ENCODE data around the gene IL13.

The IL13 gene

DNA sequence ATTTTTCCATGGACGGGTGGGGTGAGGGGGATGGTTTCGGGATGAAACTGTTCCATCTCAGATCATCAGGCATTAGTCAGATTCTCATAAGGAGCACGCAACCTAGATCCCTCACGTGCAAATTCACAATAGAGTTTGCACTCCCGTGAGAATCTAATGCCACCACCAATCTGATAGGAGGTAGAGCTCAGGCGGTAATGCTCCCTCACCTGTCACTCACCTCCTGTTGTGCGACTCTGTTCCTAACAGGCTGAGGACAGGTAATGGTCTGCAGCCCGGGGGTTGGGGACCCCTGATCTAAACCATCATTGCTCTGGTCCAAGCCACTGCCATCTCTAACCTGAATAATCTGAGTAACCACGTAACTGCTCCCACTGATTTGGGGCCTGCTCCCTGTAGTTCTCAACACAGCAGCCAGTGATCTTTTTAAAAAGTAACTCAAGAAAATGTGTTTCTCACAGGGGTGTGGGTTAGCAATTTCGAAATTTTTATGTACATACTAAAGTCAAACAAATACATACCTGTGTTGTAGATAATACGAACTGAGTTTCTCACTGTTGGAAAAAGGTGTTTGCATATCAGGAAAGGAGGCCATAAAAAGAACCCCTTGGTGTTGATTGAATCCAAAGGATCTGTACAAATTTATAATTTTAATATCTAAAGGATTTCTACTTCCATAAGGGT, 11.2 kb upstream of the IL13 start:
- H3K4me3 Mint-ChIP-seq = no peak overlapping the region
- no peak overlapping the region for H3K27ac Mint-ChIP-seq
- H3K36me3 Mint-ChIP-seq = peaks cover 16% of the 10 kb centered on the region
- no peaks in the 10 kb centered on the region for H3K4me1 Mint-ChIP-seq
- H3K9me3 Mint-ChIP-seq = peaks cover 14% of the 10 kb centered on the region
- H3K27me3 Mint-ChIP-seq = no peaks in the 10 kb centered on the region

DNA sequence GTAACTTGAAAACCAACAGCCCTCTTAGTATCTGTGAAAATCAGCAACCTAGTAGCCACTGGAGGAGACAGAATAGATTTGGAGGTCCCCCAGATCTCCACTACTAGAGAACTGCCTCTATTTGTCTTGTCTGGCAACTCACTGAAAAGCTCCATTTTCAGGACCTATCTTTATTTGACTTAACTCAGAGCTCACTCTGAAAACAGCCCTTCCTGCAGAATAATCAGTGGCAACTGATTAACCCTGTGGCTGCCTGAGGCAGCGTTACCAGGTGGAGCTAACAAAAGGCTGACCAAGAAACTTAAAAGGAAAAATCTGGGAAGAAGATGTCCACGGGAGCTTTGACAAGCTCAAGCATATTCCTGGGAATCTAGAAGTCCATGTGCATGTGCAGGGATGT, 10.5 kb upstream of the IL13 start:
- H3K9me3 Mint-ChIP-seq = peaks cover 14% of the 10 kb centered on the region
- no peak overlapping the region for H3K27ac Mint-ChIP-seq
- peaks cover 16% of the 10 kb centered on the region for H3K36me3 Mint-ChIP-seq
- no peaks in the 10 kb centered on the region for H3K4me1 Mint-ChIP-seq
- peaks cover 1% of the 10 kb centered on the region for H3K27me3 Mint-ChIP-seq
- H3K4me3 Mint-ChIP-seq = no peak overlapping the region

DNA sequence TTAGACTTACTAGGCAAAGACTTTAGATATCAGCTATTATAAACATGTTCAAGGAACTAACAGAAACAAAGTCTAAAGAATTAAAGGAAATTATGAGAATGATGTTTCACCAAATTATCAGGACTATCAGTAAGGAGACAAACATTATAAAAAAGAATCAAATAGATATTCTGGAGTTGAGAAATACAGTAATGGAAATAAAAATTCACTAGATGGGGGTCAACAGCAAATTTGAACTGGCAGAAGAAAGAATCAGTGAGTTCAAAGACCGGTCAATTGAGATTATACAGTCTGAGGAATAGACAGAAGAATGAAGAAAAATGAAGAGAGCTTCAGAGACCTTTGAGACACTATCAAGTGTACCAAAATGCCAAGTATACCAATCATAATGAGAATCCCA, 9.6 kb upstream of the IL13 start:
- no peak overlapping the region for H3K4me3 Mint-ChIP-seq
- no peaks in the 10 kb centered on the region for H3K4me1 Mint-ChIP-seq
- peaks cover 14% of the 10 kb centered on the region for H3K9me3 Mint-ChIP-seq
- H3K36me3 Mint-ChIP-seq = peaks cover 9% of the 10 kb centered on the region
- peaks cover 1% of the 10 kb centered on the region for H3K27me3 Mint-ChIP-seq
- no peak overlapping the region for H3K27ac Mint-ChIP-seq

DNA sequence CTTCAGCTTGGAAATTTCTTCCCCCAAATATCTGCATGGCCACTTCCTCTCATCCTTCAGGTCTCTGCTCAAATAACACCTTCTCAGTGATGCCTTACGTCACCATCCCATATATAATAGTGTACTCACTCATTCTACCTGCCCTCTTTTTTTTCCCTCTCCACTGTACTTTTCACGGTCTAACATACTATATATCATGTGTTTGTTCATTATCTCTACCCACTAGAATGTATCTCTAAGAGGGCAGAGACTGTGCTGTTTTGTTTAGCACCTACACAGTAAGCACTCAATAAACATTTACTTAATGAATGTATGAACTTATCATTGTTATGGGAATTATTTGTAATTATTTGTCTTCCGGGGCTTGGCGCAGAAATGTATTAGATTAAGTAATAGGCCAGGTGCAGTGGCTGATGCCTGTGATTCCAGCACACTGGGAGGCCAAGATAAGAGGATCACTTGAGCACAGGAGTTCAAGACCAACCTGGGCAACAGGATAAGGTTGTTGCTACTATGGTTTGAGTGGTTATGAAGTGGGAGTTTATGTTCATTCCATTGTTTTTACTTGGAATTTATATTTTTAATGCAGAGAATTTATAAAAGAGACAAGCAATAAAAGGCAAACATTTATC, 6.0 kb upstream of the IL13 start:
- Mint-ChIP-seq H3K27me3 (peaks cover 19% of the 10 kb centered on the region), H3K27ac (no peak overlapping the region), H3K36me3 (peaks cover 3% of the 10 kb centered on the region)

DNA sequence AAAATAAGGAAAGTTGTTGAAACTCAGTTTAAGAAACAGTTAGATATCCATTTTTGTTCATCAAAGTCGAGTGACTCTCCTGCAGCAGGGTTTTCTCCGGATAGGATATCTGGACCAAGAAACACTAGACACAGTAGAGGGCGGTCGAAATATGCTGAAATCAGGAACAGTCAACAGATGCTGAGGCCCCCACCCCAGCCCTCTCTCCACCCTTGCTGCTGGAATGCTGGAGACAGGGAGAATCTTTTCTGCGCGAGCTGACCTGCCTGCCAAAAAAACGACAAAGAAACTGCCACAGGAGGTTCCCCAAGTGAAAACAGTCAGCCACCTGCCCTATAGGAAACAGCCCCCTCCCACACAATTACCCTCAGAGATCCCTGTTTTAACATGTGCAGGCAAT, 4.3 kb upstream of the IL13 start:
- Mint-ChIP-seq H3K4me3 (no peak overlapping the region), H3K4me1 (peaks cover 5% of the 10 kb centered on the region), H3K27ac (no peak overlapping the region), H3K9me3 (peaks cover 5% of the 10 kb centered on the region), H3K36me3 (no peaks in the 10 kb centered on the region), H3K27me3 (peaks cover 26% of the 10 kb centered on the region)

More for the DNA sequence above, 6.0 kb upstream of the IL13 start:
- Mint-ChIP-seq H3K4me3 (no peak overlapping the region), H3K9me3 (peaks cover 14% of the 10 kb centered on the region), H3K4me1 (peaks cover 5% of the 10 kb centered on the region)

DNA sequence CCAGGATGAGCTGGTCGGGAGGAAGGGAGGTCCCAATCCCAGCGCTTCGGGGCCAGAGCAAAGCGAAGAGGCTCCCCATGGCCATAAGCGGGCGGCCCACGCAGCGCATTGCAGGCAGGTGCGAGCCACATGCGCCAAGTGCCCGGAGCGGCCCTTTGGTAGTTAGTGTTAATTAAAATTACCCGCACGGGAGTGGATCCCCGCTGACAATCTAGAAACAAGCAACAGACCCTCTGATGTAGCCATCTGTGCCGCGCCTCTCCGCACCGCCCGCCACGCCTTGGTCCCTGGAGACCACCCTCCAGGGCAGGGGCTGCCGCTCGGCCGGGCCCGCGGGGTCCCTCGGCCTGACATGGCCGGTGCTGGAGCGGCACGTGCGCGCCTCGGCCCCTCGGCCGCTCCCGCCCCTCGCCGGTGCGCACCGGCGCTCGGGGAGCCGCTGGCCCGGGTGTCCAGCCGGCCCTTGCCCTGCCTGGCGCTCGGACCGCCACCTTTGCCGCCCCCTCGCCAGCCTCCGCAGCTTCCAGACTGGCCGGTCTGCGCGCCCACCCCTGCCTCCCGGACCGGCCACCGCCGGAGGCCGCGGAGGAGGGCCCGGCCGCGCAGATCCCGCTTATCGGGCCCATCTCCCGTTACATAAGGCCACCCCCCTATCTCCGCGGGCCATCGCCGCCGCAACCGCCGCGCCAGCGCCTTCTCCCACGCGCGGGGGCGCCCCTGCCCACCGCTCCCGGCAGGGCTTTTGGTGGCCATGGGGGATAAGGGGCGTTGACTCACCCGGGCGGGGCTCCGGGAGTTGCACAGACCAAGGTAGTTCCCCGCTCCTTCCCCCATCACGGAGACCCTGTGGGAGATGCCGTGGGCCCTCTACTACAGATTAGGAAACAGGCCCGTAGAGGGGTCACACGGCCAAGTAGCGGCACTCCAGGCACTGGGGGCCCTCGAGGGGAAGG, 1.9 kb upstream of the IL13 start:
- no peak overlapping the region for H3K27ac Mint-ChIP-seq

DNA sequence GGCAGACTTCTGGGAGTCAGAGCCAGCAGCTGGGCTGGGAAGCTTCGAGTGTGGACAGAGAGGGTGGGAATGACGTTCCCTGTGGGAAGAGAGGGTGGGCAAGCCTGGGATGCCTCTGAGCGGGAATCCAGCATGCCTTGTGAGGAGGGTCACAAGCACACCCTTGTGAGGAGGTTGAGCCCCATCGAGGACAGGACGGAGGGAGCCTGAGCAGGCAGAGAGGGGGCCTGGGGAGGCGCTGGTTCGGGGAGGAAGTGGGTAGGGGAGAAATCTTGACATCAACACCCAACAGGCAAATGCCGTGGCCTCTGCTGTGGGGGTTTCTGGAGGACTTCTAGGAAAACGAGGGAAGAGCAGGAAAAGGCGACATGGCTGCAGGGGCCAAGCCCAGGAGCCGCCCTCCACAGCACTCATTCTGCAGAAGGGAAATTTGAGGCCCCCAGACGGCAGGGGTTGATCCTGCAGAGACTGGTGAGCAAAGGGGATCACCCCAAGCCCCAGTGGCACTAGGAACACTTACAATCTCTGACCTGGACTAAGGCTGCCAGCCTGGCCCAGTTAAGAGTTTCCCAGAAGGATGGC, 1.1 kb upstream of the IL13 start:
- no peaks in the 10 kb centered on the region for H3K9me3 Mint-ChIP-seq
- peak overlapping the region; percentile 54 for H3K4me3 Mint-ChIP-seq
- peaks cover 5% of the 10 kb centered on the region for H3K4me1 Mint-ChIP-seq
- no peaks in the 10 kb centered on the region for H3K36me3 Mint-ChIP-seq
- peaks cover 26% of the 10 kb centered on the region for H3K27me3 Mint-ChIP-seq
- no peak overlapping the region for H3K27ac Mint-ChIP-seq

More for the DNA sequence above, 1.9 kb upstream of the IL13 start:
- H3K4me3 Mint-ChIP-seq = peak overlapping the region; percentile 54
- no peaks in the 10 kb centered on the region for H3K9me3 Mint-ChIP-seq
- H3K4me1 Mint-ChIP-seq = peaks cover 5% of the 10 kb centered on the region
- H3K27me3 Mint-ChIP-seq = peaks cover 26% of the 10 kb centered on the region
- H3K36me3 Mint-ChIP-seq = no peaks in the 10 kb centered on the region

DNA sequence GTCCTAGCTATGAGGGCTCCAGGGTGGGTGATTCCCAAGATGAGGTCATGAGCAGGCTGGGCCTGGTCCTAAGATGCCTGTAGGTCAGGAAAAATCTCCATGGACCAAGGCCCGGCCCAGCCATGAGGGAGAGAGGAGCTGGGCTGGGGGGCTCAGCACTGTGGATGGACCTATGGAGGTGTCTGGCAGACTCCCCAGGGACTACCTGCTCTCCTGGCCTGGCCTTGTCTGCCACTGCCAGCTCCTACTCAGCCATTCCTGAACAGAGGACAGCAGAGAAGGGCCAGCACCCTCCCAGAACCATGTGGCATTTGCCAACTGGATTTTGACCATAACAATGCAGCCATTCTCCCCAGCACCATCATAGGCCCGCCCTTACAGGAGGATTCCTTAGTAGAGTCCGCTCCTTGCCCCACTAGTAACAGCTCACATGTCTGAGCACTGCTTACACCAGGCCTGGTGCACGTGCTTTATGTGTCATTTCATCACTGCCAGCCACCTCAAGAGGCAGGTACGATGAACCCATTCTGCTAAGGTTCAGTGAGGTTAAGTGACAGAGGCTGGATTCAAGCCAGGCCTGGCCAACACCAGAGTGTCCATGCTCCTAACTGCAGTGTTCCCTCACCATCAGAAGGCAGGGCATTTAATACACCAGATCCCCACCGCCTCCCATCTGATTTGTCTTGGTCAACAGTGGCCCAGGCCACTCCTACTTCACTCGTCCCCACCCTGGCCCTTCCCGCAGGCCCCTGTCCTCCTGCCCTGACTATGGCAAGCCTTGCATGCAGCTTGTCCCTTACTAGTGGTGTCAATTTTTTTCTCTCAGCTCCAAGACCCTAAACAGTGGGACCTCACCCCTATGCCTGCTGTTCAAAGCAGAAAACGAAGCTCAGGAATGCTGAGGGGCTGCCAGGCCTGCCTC, 669 bp downstream of the IL13 start:
- peaks cover 5% of the 10 kb centered on the region for H3K4me1 Mint-ChIP-seq
- H3K4me3 Mint-ChIP-seq = no peak overlapping the region

DNA sequence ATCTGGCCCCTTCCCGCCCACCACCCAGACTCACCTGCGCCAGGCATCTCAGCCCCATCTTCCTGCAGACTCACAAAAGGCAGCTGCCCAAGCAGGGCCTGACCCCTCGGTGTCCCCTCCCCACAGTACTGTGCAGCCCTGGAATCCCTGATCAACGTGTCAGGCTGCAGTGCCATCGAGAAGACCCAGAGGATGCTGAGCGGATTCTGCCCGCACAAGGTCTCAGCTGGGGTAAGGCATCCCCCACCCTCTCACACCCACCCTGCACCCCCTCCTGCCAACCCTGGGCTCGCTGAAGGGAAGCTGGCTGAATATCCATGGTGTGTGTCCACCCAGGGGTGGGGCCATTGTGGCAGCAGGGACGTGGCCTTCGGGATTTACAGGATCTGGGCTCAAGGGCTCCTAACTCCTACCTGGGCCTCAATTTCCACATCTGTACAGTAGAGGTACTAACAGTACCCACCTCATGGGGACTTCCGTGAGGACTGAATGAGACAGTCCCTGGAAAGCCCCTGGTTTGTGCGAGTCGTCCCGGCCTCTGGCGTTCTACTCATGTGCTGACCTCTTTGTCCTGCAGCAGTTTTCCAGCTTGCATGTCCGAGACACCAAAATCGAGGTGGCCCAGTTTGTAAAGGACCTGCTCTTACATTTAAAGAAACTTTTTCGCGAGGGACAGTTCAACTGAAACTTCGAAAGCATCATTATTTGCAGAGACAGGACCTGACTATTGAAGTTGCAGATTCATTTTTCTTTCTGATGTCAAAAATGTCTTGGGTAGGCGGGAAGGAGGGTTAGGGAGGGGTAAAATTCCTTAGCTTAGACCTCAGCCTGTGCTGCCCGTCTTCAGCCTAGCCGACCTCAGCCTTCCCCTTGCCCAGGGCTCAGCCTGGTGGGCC, 1.9 kb downstream of the IL13 start:
- peaks cover 14% of the 10 kb centered on the region for H3K27me3 Mint-ChIP-seq
- H3K4me3 Mint-ChIP-seq = no peak overlapping the region
- H3K27ac Mint-ChIP-seq = no peak overlapping the region
- H3K4me1 Mint-ChIP-seq = peaks cover 5% of the 10 kb centered on the region
- H3K9me3 Mint-ChIP-seq = no peaks in the 10 kb centered on the region
- no peaks in the 10 kb centered on the region for H3K36me3 Mint-ChIP-seq

More for the DNA sequence above, 669 bp downstream of the IL13 start:
- Mint-ChIP-seq H3K36me3 (no peaks in the 10 kb centered on the region), H3K27me3 (peaks cover 22% of the 10 kb centered on the region), H3K27ac (no peak overlapping the region), H3K9me3 (no peaks in the 10 kb centered on the region)

DNA sequence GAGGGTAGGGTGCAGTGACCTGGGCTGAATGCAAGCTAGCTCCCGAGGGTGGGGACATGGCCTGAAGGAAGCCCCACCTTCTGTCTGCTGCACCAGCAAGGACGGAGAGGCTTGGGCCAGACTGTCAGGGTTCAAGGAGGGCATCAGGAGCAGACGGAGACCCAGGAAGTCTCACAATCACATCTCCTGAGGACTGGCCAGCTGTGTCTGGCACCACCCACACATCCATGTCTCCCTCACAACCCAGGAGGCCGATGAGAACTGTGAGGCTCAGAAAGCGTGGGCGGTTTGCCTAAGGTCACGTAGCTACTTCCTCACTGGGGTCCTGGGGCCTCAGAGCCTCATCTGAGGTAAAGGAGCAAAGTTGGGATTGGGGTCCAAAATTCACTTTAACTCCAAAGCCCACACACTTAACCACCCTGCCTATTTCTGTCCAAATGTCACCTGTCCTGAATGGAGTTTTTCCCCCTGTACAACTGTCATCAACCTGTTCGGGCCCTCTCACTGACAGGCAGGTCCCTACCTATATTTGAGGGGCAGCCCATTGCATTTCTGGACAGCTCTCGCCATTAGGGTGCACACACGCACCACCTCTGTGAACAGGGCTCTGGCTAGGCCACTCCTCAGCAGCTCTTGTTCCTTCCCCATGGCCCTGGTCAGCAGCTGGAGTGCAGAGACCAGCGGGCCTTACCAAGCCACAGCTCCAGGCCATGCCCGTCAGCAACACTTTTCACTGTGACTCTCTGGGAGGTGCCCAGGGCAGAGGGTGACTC, 3.4 kb downstream of the IL13 start:
- Mint-ChIP-seq H3K9me3 (no peaks in the 10 kb centered on the region), H3K27me3 (peaks cover 13% of the 10 kb centered on the region), H3K4me3 (no peak overlapping the region), H3K4me1 (peaks cover 5% of the 10 kb centered on the region), H3K27ac (no peak overlapping the region), H3K36me3 (no peaks in the 10 kb centered on the region)

DNA sequence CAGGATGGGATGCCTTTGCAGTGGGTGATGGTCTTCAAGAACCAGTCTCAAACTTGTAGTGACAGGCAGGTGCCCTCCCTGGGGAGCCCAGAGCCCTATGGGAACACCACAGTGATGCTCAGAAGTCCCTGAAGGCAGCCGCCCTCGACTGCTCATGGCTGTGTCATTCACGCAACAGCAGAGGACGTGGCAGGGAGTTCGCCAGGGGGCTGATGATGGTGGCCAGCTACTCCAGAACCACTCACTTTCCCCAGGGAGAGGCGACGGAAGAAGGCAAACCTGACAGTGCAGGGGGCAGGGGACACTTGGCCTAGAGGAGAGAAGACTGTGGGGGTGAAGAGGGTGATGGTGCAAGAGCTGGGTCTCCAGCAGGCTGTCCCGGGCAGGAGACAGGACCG, 4.0 kb downstream of the IL13 start:
- Mint-ChIP-seq H3K9me3 (no peaks in the 10 kb centered on the region), H3K27ac (no peak overlapping the region), H3K4me1 (no peaks in the 10 kb centered on the region), H3K27me3 (peaks cover 7% of the 10 kb centered on the region), H3K4me3 (no peak overlapping the region), H3K36me3 (no peaks in the 10 kb centered on the region)

DNA sequence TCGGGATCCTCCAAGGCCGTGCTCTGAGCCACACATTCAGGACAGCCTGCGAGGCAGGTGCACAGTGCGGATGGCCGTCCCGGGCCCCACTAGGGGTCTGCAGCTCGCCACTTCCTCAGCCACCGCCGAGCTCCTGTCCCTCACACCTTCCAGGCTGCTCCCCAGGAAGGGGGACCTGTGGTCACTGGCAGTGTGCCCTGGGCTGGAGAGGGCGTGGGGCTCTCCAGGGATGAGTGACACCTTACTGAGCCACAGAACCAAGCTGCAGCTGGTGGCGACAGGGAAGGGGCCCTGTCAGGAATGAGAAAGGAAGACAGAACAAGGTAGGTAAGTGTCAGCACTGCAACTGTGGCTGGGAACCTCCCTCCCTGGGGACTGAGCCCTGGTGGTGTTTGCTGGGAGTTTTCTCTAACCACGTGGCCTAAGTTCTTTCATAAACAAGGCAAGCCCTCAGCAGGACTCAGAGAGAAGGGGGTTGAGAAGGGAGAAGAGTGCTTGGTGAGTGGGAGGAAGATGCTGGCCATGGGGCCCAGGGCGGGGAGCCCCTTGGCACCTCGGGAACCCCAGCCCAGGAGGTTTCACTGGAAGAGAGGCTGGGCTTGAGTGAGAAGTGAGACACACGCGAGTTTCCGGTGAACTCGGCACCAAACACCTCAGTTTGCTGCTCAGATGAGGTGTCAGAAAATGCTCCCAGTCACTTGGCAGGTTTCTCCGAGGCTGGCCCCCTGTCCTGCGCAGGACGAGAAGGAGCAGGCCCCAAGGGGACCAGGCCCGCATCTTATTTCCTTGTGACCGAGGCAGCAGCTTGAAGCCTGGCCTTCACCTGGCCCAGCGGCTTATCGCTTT, 5.2 kb downstream of the IL13 start:
- H3K27me3 Mint-ChIP-seq = peaks cover under 1% of the 10 kb centered on the region
- H3K27ac Mint-ChIP-seq = peak overlapping the region; percentile 62
- H3K4me1 Mint-ChIP-seq = no peaks in the 10 kb centered on the region
- H3K36me3 Mint-ChIP-seq = no peaks in the 10 kb centered on the region
- no peak overlapping the region for H3K4me3 Mint-ChIP-seq
- H3K9me3 Mint-ChIP-seq = no peaks in the 10 kb centered on the region

Measured in activated naive CD4-positive, alpha-beta T cell treated with anti-CD3 and anti-CD28 coated beads, Interleukin-2, amount 50 U/mL, for 24 hours (primary cell).